ENCODE measurements around the gene STK24.

Gene STK24

GRCh38 chr13:98441056-98441676 is 135.7 kb downstream of the STK24 start:
- Histone ChIP-seq H3K4me2 (ENCODE audit: low read depth, low read length, poor library complexity, severe bottlenecking) (no peak overlapping the region), H2AFZ (ENCODE audit: low read length) (no peak overlapping the region), H4K20me1 (ENCODE audit: insufficient read depth, low read length, poor library complexity, severe bottlenecking) (no peaks in the 10 kb centered on the region), H3F3A (ENCODE audit: low read depth) (no peaks in the 10 kb centered on the region), H3K4me3 (ENCODE audit: low read length, poor library complexity, severe bottlenecking) (no peak overlapping the region), H3K36me3 (ENCODE audit: insufficient read depth, low read length) (no peaks in the 10 kb centered on the region), H3K9ac (ENCODE audit: low read depth, low read length, poor library complexity, severe bottlenecking) (no peak overlapping the region), H3K4me1 (ENCODE audit: insufficient read depth, low read length, poor library complexity, severe bottlenecking) (no peaks in the 10 kb centered on the region), H3K79me2 (ENCODE audit: insufficient read depth, low read length) (no peaks in the 10 kb centered on the region), H3K9me3 (ENCODE audit: insufficient read depth, low read depth, low read length) (no peaks in the 10 kb centered on the region), H3K27me3 (ENCODE audit: insufficient read depth, low read length, poor library complexity, severe bottlenecking) (no peaks in the 10 kb centered on the region), H3K9me2 (replicated peaks; ENCODE audit: low read depth, low read length) (no peaks in the 10 kb centered on the region)
- TF ChIP-seq EZH2phosphoT487 (IDR thresholded peaks at IDR 0.05; ENCODE audit: borderline replicate concordance) (no peak), CTCF (conservative IDR thresholded peaks at IDR 0.05; ENCODE audit: low read length) (no peak)

GRCh38 chr13:98440390-98441055 is 136.4 kb downstream of the STK24 start:
- no peaks in the 10 kb centered on the region for H3K9me3 ChIP-seq (ENCODE audit: insufficient read depth, low read depth, low read length)
- H3K9ac ChIP-seq (ENCODE audit: low read depth, low read length, poor library complexity, severe bottlenecking), result no peak overlapping the region
- no peak overlapping the region for H3K4me2 ChIP-seq (ENCODE audit: low read depth, low read length, poor library complexity, severe bottlenecking)
- no peak overlapping the region for H2AFZ ChIP-seq (ENCODE audit: low read length)
- H3F3A ChIP-seq (ENCODE audit: low read depth), result no peaks in the 10 kb centered on the region
- no peaks in the 10 kb centered on the region for H4K20me1 ChIP-seq (ENCODE audit: insufficient read depth, low read length, poor library complexity, severe bottlenecking)
- no peaks in the 10 kb centered on the region for H3K79me2 ChIP-seq (ENCODE audit: insufficient read depth, low read length)
- H3K9me2 ChIP-seq (replicated peaks; ENCODE audit: low read depth, low read length), result no peaks in the 10 kb centered on the region
- H3K27me3 ChIP-seq (ENCODE audit: insufficient read depth, low read length, poor library complexity, severe bottlenecking), result no peaks in the 10 kb centered on the region
- H3K36me3 ChIP-seq (ENCODE audit: insufficient read depth, low read length), result no peaks in the 10 kb centered on the region
- TF ChIP-seq EZH2phosphoT487 (IDR thresholded peaks at IDR 0.05; ENCODE audit: borderline replicate concordance) (no peak), CTCF (conservative IDR thresholded peaks at IDR 0.05; ENCODE audit: low read length) (no peak)
- H3K4me3 ChIP-seq (ENCODE audit: low read length, poor library complexity, severe bottlenecking), result no peak overlapping the region
- no peaks in the 10 kb centered on the region for H3K4me1 ChIP-seq (ENCODE audit: insufficient read depth, low read length, poor library complexity, severe bottlenecking)

- H3K9ac ChIP-seq (ENCODE audit: low read depth, low read length, poor library complexity, severe bottlenecking), result no peak overlapping the region
- H3K9me3 ChIP-seq (ENCODE audit: insufficient read depth, low read depth, low read length), result no peaks in the 10 kb centered on the region
- no peak overlapping the region for H2AFZ ChIP-seq (ENCODE audit: low read length)
- H4K20me1 ChIP-seq (ENCODE audit: insufficient read depth, low read length, poor library complexity, severe bottlenecking), result no peaks in the 10 kb centered on the region
- no peaks in the 10 kb centered on the region for H3K4me1 ChIP-seq (ENCODE audit: insufficient read depth, low read length, poor library complexity, severe bottlenecking)
- H3K4me3 ChIP-seq (ENCODE audit: low read length, poor library complexity, severe bottlenecking), result no peak overlapping the region
- H3K27me3 ChIP-seq (ENCODE audit: insufficient read depth, low read length, poor library complexity, severe bottlenecking), result no peaks in the 10 kb centered on the region
- H3F3A ChIP-seq (ENCODE audit: low read depth), result no peaks in the 10 kb centered on the region
- H3K36me3 ChIP-seq (ENCODE audit: insufficient read depth, low read length), result no peaks in the 10 kb centered on the region
- no peaks in the 10 kb centered on the region for H3K9me2 ChIP-seq (replicated peaks; ENCODE audit: low read depth, low read length)
- TF ChIP-seq EZH2phosphoT487 (IDR thresholded peaks at IDR 0.05; ENCODE audit: borderline replicate concordance) (no peak), CTCF (conservative IDR thresholded peaks at IDR 0.05; ENCODE audit: low read length) (no peak)
- no peaks in the 10 kb centered on the region for H3K79me2 ChIP-seq (ENCODE audit: insufficient read depth, low read length)
- no peak overlapping the region for H3K4me2 ChIP-seq (ENCODE audit: low read depth, low read length, poor library complexity, severe bottlenecking)
Measured at GRCh38 chr13:98439896-98440295, 137.0 kb downstream of the STK24 start.

Measured in Loucy (cell line).